Stimulated activated CD8-positive, alpha-beta memory T cell treated with anti-CD3 and anti-CD28 coated beads, Interleukin-12 subunit alpha, Interleukin-12 subunit beta, amount 100 ng/mL, for 4 hours (primary cell): ENCODE measurements around the gene SUN1.
"Not testable (repeated sequence)": the region's sequence is repeated elsewhere in the genome, so short reads cannot be mapped to it uniquely, and the experiment has no call there.

Experiments
- DNase-seq: peaks from one replicate; pipeline ENCODE4 v3.0.0-alpha.2; 2020; ENCODE audit warnings: low read depth

Gene SUN1

DNA sequence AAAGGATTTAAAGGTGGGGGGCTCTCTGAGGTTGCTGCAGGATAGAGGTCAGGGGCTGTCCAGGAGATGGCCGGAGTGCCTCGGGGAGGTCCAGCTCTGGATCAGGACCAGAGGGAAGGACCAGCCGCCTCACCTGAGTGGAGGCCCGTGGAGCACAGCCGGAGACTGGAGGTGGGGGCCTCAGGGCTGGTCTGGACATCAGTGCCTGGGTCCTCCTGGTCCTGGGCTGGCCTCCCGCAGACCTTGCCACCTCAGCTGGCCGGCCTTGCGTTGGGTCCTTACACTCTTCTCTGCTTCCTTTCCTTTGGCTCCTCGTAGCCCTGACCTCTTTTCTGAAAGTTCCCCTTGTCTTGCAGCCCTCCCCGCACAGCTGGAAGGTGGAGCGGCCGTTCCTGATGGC is 2.0 kb downstream of the SUN1 start:
- no peak for DNase-seq

DNA sequence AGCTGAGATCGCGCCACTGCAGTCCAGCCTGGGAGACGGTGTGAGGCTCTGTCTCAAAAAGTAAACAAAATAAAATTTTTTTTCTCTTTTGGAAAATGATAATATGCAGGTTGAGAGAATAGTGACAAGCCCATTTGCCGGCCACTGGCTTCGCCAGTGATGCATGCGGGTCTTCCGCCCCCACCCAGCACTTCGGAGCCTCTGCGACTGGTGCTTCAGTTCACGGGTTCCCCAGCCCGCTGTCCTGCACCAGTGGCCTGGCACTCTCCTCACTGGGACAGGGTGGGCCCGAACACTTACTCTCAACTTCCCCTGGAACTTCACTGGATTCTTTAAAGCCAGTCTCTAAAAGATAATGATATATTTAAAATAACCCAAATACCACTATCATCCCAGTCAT is 2.7 kb downstream of the SUN1 start:
- no peak for DNase-seq

DNA sequence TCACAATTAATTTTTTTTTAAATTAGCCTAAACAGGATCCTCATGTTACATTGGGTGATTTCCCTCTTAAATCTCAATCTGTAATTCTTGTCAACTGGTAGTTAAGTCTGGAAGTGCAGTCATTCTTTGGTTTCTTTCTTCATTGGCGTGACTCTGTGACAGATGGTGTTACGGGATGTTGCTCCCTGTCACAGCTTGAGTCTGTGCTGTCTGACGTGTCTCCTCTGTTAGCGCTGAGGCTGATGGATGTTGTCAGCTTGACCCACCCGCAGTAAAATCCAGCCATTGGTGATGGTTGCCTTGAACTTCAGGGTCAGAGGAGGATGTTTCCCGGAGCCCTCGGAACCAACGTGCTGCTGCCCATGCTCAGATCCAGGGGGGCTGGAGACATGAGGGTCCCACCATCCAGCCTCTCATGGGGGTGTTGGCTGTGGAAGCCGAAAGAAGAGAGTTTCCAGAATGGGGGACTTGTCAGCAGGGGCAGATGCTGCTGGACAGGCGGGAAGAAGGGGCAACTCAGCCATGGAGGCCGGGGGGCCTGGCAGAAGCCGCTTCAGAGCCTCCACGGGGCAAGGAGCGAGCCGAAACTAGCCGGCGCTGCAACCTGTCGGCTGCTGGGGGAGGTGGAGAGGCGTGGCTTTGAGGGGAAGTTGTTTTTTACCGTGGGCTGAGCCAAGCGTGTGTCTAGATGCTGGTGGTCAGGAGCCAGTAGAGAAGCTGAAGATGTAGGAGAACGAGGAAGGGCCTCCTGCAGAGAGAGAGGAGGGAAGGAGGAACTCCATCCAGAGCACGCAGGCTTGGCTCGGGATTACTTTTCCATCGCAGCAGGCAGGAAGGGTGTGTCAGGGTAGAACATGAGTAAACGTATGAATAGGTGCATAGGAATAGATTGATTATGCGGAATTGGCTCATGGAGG is 3.5 kb downstream of the SUN1 start:
- no peak for DNase-seq

DNA sequence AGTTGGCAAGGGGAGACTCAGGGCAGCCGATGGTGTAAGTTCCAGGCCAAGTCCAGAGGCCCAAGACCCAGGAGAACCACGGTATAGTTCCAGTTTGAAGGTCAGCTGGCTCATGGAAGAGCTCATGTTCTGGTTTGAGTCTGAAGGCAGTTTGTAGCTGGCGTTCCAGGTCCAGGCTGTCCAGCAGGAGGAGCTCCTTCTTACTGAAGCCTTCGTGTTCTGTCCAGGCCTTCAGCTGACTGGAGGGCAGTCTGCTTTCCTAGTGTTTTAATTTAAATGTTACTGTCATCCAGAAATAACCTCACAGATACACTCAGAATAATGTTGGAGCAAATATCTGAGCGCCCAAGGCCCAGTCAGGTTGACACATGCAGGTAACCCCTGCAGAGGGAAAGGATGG is 4.2 kb downstream of the SUN1 start:
- DNase-seq: no peak

DNA sequence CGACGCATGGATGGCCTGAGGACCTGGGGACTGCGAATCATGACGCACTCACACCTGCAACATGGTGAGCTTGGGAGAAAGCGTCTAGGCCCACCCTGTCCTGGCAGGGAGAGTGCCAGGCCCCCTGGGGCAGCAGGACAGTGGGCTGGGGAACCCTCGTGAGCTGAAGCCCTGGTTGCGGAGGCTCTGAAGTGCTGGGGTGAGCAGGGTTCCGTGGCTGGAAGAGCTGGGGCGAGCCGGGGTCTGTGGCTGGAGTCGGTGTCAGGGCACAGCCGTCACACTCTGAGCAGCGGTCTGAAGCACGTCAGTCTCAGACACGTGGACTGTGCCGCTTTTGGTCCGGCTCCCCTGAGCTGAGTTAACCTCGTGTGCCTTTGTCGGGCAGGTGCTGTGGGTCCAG is 4.7 kb downstream of the SUN1 start:
- DNase-seq: no peak

DNA sequence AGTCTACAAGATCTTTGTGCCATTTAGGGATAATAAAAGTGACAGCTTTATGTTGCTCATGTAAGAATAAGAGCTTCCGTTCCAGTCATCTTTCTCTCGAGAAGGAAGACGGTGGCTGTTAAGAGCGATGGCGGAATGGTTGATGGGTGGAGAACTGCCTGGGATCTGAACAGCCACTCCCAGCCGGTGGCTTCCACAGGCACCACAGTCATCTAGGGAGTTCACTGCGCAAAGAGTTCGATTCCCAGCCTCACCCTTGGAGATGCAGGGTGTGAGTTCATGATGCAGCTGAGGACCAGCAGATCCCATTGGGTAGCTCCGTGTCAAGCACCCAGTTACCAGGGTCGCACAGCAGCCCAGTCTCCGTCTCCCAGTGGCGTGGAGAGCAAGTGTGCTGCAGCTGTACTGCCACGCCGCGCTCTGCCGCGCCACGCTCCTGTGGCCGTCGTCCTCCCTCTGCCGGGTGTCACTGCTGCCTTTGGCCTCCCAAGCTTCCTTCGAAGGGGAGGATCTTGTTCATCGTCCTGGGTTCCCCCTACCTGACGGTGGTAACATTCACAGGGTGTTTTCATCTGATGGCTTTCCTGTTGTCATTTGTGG is 7.8 kb downstream of the SUN1 start:
- DNase-seq: no peak

DNA sequence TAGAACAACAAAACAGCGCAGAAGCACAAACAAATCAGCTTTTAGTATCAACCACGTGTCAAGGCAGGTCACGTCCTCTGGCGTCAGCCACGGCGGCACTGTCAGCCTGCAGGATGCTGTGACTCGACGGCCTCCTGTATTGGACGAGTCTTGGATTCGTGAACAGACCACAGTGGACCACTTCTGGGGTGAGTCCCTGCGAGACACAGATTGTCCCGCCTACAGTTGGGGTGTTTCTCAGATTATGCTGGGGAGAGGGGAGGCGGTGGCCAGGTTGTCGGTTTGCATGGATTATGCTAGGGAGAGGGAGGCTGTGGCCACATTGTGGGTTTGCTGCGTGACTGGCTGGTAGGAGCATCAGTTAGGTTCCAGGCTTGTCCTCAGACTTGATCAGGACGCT is 9.7 kb downstream of the SUN1 start:
- DNase-seq: no peak

DNA sequence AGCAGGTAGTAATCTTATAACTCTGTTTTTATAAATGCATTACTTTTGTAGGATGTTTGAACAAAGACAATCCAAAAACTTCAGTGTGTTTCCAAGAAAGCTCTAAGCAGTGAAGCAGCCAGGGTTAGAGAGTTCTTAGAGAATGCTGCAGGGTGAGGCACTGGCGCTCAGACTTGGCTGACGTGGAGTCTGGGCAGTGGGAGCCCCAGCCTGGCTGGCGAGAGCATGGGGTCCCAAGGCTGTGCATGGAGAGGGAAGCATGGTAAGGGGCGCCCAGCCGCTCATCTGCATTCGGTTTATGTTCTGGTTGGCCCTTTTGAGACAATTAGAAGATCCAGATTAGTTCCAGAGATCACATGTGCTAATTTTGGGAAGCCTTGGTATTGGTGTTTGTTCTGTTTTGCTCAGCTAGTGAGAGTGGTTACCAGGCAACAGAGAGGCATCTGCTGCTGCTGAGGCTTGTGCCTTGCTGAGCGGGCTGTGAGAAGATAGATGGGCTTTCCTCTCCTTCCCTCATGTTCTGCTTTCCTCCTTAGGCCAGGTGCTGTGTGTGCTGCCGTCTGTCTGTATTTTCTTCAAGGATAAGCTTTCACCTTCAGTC is 10.3 kb downstream of the SUN1 start:
- DNase-seq: no peak

DNA sequence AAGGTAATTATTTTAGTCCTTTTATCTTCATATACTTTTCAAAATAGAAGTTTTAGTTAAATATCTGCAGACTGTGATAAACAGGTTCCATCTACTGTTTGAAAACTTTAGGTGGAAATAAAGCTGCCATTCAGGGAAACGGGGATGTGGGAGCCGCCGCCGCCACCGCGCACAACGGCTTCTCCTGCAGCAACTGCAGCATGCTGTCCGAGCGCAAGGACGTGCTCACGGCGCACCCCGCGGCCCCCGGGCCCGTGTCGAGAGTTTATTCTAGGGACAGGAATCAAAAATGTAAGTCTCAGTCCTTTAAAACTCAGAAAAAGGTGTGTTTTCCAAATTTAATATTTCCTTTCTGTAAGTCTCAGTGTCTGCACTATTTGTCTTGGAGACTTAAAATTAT is 11.0 kb downstream of the SUN1 start:
- DNase-seq: no peak

DNA sequence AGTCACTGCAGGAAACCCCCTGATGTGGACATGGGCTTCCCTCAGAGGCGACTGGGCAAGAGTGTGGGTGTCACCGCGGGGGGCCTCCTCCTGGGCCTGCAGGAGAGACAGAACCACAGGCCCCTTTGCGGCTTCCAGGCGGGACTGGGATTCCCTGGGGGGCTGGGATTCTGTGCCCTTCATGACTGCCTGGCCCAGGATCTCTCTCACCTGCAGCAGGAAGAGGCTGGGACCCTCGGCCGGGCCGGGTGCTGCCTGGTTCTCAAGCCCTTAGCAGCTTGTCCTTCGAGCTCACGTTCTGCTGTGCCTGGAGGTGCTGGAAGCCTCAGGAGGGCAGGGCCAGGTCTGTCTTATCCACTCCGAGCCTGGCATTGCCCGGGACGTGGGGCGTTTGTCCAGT is 11.8 kb downstream of the SUN1 start:
- no peak for DNase-seq

DNA sequence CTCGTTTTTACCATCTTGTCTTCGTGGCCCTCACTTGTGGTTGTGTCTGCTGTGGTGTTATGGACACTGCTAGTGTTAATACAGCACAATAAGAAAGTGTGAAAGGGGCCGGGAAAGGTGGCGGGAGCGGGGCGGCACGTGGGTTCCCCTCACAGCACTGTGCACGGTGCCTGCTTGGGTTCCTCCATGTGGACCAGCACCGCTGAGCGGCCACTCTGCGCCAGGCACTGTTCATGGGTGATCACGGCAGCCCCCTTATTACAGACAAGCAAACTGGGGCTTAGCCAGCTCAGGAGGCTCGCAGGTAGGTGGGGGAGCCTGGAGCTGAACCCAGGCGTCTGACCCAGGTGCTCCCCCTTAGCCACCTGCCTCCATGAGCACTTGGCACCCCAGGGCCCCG is 12.2 kb downstream of the SUN1 start:
- DNase-seq: no peak

DNA sequence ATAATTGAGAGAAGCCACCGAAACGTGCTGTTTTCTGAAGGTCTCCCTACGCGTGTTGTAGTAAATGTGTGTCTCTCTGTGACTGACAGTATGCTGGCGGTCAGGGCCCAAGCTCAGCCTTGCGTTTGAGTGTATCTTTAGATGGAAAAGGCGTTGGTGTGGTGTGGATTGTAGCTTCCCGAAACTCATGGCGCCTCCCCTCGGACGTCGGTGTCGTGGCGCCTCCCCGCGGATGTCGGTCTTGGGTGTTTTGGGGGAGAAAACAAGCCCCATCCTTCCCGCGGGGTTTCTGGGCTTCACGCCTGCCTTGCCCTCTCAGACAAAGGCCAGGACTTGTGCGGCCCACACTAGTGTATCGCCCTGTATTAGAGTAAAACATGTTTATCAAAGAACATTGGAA is 12.8 kb downstream of the SUN1 start:
- no peak for DNase-seq

DNA sequence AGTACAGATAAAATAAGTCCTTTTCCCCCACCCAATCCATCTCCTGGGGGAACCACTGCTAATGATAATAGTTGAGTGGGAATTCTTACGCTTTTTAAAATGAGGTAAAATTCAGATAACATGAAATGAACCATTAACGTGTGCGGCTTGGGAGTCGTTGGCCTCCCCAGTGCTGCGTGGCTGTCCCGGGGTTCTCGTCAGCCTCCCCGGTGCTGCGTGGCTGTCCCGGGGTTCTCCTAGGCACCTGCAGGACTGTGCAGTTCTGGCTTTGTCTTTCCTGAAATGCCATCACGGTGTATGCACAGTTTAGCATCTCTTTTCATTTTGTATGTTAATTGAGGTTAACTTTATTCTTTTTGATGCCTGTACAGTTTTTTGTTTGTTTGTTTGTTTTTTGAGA is 13.5 kb downstream of the SUN1 start:
- no peak for DNase-seq

DNA sequence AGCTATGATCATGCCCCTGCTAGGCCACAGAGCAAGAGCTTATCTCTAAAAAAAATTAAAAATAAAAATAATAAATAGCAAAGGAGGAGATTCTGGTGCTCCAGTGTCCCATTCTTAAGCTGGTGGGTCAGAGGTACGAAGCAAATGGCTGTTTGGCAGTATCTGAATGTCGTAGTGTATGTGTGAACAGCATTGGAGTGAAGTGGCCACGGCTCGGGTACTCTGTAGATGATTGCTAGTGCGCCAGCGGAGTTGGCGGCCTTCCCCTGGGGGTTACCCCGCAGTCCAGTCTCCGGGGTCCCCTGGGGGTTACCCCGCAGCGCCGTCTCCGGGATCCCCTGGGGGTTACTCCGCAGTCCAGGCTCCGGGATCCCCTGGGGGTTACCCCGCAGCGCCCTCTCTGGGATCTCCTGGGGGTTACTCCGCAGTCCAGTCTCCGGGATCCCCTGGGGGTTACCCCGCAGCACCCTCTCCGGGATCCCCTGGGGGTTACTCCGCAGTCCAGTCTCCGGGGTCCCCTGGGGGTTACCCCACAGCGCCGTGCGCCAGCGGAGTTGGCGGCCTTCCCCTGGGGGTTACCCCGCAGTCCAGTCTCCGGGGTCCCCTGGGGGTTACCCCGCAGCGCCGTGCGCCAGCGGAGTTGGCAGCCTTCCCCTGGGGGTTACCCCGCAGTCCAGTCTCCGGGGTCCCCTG is 14.8 kb downstream of the SUN1 start:
- not testable (repeated sequence) for DNase-seq

DNA sequence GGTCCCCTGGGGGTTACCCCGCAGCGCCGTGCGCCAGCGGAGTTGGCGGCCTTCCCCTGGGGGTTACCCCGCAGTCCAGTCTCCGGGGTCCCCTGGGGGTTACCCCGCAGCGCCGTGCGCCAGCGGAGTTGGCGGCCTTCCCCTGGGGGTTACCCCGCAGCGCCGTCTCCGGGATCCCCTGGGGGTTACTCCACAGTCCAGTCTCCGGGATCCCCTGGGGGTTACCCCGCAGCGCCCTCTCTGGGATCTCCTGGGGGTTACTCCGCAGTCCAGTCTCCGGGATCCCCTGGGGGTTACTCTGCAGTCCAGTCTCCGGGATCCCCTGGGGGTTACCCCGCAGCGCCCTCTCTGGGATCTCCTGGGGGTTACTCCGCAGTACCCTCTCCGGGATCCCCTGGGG is 15.5 kb downstream of the SUN1 start:
- not testable (repeated sequence) for DNase-seq

DNA sequence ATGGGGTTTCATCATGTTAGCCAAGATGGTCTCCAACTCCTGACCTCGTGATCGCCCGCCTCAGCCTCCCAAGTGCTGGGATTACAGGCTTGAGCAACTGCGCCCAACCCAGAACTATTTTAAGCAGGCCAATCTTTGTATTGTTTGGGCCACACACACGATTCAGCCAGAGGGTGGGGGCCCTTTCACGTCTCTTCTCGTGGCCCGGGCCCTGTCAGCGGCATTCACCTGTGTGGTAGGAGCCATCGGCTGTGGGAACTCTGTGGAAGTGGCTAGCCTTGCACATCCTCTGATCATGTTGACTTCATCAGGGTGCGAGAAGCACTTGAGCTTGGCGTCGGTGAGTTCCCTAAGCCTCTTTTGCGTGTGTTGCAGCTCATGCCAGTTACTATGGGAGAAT is 16.9 kb downstream of the SUN1 start:
- no peak for DNase-seq

DNA sequence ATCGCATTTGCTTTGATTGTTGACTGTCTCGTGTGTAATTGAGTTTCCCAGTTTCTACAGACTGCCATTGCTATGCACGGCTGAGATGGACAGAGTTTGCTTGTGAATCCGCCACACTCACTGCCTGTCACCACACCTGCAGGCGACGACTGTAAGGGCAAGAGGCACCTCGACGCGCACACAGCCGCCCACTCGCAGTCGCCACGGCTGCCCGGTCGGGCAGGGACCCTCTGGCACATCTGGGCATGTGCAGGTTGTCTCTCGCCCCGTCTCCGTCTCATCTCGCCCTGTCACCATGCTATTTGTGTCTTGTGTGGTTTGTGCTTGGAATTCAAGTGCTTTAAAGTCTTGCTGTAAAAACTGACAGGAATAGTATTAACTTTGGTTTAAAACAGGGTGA is 17.5 kb downstream of the SUN1 start:
- DNase-seq: no peak

DNA sequence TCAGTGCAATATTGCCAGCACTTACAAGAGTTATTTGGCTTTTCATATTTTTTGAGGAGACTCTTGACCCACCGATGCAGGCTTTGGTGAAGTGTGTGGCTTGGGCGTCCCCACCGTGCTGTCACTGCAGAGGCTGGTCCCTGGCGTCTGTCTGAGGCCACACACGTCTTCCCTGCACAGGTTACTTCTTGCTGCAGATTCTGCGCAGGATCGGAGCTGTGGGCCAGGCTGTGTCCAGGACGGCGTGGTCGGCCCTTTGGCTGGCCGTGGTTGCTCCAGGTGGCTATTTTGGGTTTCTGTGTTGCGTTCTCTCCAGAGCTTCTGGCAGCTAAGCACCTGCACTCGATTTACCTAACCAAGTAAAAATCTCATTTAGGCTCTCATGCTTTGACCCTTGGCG is 18.9 kb downstream of the SUN1 start:
- no peak for DNase-seq

DNA sequence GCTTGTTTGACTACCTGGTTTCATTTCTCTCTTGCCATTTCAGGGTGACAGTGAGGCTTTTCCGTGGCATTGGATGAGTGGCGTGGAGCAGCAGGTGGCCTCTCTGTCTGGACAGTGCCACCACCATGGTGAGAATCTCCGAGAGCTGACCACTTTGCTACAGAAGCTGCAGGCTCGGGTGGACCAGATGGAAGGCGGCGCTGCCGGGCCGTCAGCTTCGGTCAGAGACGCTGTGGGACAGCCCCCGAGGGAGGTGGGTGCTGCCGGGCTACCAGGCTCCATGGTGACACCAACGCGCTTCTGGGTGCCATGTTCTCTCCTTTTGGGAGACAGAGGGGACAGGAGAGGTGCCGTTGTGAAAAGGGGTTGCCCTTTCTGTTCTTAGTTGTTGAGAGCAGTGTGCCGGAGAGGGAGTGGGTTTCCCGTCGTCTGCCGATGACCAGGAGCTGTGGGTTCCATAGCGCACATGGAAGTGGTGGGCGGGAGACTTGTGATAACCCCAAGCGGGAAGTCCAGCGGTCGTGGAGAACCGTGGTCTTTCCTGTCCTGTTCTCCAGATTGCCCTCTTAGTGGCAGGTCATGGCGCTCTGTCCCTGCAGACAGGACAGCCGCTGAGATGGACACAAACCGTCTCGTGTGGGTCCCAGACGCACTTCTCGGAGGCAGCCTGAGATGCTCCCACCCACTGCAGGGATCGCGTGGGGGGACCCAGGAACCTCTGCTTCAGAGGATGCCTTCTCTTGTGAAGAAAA is 21.3 kb downstream of the SUN1 start:
- no peak for DNase-seq

DNA sequence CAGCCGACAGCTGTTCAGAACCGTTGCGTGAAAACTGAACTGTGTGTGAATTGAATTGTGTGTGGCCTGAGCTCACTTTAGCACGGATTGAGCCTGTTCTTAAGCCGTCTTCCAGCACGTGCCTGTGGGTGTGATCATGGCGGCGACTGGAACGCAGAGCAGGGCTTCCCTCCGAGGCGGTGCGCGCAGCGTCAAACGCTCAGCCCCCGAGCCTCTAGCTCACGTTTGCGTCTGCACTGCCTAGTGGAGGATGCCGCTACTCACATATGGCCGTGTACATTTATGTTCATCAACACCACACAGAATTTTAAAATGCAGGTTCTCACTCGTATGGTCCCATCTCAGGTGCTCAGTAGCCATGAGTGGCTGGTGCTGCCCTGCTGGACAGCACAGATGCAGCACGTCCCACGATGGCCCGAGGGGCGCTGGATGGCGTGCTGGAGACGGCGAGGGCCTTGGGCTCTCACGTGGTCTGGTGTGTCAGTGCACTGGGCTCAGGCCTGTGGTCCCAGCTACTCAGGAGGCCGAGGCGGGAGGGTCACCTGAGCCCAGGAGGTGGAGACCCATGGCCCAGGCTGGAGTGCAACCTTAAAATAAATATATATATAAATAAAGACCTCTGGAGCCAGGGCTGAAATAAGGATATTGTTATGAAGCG is 22.0 kb downstream of the SUN1 start:
- DNase-seq: no peak

DNA sequence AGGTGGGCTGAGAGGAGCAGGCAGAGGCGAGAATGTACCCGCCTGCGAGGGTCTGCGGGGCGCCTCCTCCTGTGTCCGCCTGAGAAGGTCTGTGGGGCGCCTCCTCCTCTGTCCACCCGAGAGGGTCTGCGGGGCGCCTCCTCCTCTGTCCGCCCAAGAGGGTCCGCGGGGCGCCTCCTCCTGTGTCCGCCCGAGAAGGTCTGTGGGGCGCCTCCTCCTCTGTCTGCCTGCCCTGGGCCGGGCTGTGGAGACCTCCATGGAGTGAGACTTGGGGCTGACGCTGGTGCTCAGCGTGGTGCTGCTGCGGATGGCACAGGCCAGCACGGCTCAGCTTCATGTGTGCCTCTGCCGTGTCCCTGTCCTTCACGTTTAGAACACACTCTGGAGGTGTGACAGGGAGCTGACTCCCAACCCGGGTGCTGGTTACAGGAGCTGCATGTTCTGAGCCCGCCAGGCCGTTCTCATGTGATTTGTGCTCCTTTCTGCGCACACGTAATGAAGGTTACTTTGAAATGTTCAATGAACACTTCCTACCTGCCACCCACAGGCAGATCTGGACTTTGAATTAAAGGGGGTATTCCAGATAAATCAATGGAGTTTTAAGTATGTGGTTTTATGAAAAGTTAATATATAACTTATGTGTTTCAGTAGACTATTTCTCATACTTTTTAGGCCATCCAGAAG is 23.6 kb downstream of the SUN1 start:
- DNase-seq: no peak
